IPS-20b (cell line): ENCODE results near the gene DSE.

Experiments
- H3K27ac ChIP-seq: one replicate; pipeline ENCODE4 v1.5.1; 2013; ENCODE audit warnings: low read length
- H3K27me3 ChIP-seq: 2 replicates; pipeline ENCODE4 v1.6.1; 2013; ENCODE audit warnings: mild to moderate bottlenecking, low read length, inconsistent platforms; ENCODE audit not compliant: insufficient read depth
- H3K36me3 ChIP-seq: 2 replicates; pipeline ENCODE4 v1.6.1; 2013; ENCODE audit warnings: low read depth, mild to moderate bottlenecking, inconsistent platforms, low read length, moderate library complexity; ENCODE audit not compliant: insufficient read depth
- H3K4me1 ChIP-seq: 2 replicates; pipeline ENCODE4 v1.6.1; 2013; ENCODE audit warnings: mild to moderate bottlenecking, control low read depth, inconsistent platforms, low read length, moderate library complexity; ENCODE audit not compliant: insufficient read depth
- H3K4me3 ChIP-seq: 2 replicates; pipeline ENCODE4 v1.5.1; 2013; ENCODE audit warnings: mild to moderate bottlenecking, low read length, inconsistent platforms
- H3K9ac ChIP-seq: 2 replicates; pipeline ENCODE4 v1.6.1; 2013; ENCODE audit warnings: low read depth, mild to moderate bottlenecking, inconsistent platforms, low read length, moderate library complexity
- H3K9me3 ChIP-seq: 2 replicates; pipeline ENCODE4 v1.6.1; 2013; ENCODE audit warnings: mild to moderate bottlenecking, low read depth, low read length, inconsistent platforms; ENCODE audit not compliant: insufficient read depth

The DSE gene

GRCh38 chr6:116437656-116438055 is 66.9 kb downstream of the DSE start:
- no peak overlapping the region for H3K27ac ChIP-seq
- no peak overlapping the region for H3K4me3 ChIP-seq
- no peaks in the 10 kb centered on the region for H3K9me3 ChIP-seq
- no peak overlapping the region for H3K9ac ChIP-seq
- H3K27me3 ChIP-seq = no peaks in the 10 kb centered on the region
- peaks cover 28% of the 10 kb centered on the region; the same call in 1 of the 2 replicates for H3K36me3 ChIP-seq
- peaks cover 30% of the 10 kb centered on the region for H3K4me1 ChIP-seq

- Histone ChIP-seq H3K9ac (no peak overlapping the region), H3K27ac (no peak overlapping the region), H3K4me1 (peaks cover 25% of the 10 kb centered on the region), H3K4me3 (no peak overlapping the region), H3K36me3 (peaks cover 17% of the 10 kb centered on the region; the same call in 1 of the 2 replicates), H3K27me3 (no peaks in the 10 kb centered on the region), H3K9me3 (no peaks in the 10 kb centered on the region)
Observed at GRCh38 chr6:116438590-116439448, 68.1 kb downstream of the DSE start.

GRCh38 chr6:116439522-116440051 is 68.8 kb downstream of the DSE start:
- H3K9ac ChIP-seq = no peak overlapping the region
- H3K36me3 ChIP-seq = peaks cover 11% of the 10 kb centered on the region; the same call in 1 of the 2 replicates
- no peaks in the 10 kb centered on the region for H3K27me3 ChIP-seq
- H3K9me3 ChIP-seq = no peaks in the 10 kb centered on the region
- peaks cover 26% of the 10 kb centered on the region for H3K4me1 ChIP-seq
- H3K27ac ChIP-seq = no peak overlapping the region
- no peak overlapping the region for H3K4me3 ChIP-seq

- H3K36me3 ChIP-seq = no peaks in the 10 kb centered on the region
- peaks cover 26% of the 10 kb centered on the region for H3K4me1 ChIP-seq
- H3K9ac ChIP-seq = no peak overlapping the region
- H3K27ac ChIP-seq = no peak overlapping the region
- no peaks in the 10 kb centered on the region for H3K9me3 ChIP-seq
- no peak overlapping the region for H3K4me3 ChIP-seq
- no peaks in the 10 kb centered on the region for H3K27me3 ChIP-seq
Observed at GRCh38 chr6:116443105-116443504, 72.4 kb downstream of the DSE start.

- Histone ChIP-seq H3K4me1 (peaks cover 20% of the 10 kb centered on the region), H3K4me3 (no peak overlapping the region), H3K9me3 (no peaks in the 10 kb centered on the region), H3K27me3 (no peaks in the 10 kb centered on the region), H3K27ac (no peak overlapping the region), H3K9ac (no peak overlapping the region), H3K36me3 (no peaks in the 10 kb centered on the region)
Observed at GRCh38 chr6:116444092-116444491, 73.3 kb downstream of the DSE start.

GRCh38 chr6:116444575-116444974 is 73.8 kb downstream of the DSE start:
- Histone ChIP-seq H3K4me3 (no peak overlapping the region), H3K9me3 (no peaks in the 10 kb centered on the region), H3K27me3 (no peaks in the 10 kb centered on the region), H3K27ac (no peak overlapping the region), H3K9ac (no peak overlapping the region), H3K4me1 (peaks cover 16% of the 10 kb centered on the region), H3K36me3 (no peaks in the 10 kb centered on the region)

- Histone ChIP-seq H3K36me3 (no peaks in the 10 kb centered on the region), H3K4me3 (no peak overlapping the region), H3K27ac (no peak overlapping the region), H3K4me1 (peaks cover 14% of the 10 kb centered on the region), H3K9me3 (no peaks in the 10 kb centered on the region), H3K9ac (no peak overlapping the region), H3K27me3 (no peaks in the 10 kb centered on the region)
Observed at GRCh38 chr6:116445102-116445501, 74.4 kb downstream of the DSE start.

GRCh38 chr6:116446399-116446798 is 75.7 kb downstream of the DSE start:
- Histone ChIP-seq H3K36me3 (no peaks in the 10 kb centered on the region), H3K27ac (no peak overlapping the region), H3K27me3 (no peaks in the 10 kb centered on the region), H3K4me3 (no peak overlapping the region), H3K9ac (no peak overlapping the region), H3K4me1 (peaks cover 12% of the 10 kb centered on the region), H3K9me3 (no peaks in the 10 kb centered on the region)

- Histone ChIP-seq H3K4me1 (peaks cover 6% of the 10 kb centered on the region), H3K27me3 (no peaks in the 10 kb centered on the region), H3K9ac (no peak overlapping the region), H3K27ac (no peak overlapping the region), H3K4me3 (no peak overlapping the region), H3K9me3 (no peaks in the 10 kb centered on the region), H3K36me3 (no peaks in the 10 kb centered on the region)
Observed at GRCh38 chr6:116447052-116447451, 76.3 kb downstream of the DSE start.

- H3K4me3 ChIP-seq = no peak overlapping the region
- no peak overlapping the region for H3K27ac ChIP-seq
Observed at GRCh38 chr6:116447496-116448011, 76.8 kb downstream of the DSE start.

GRCh38 chr6:116449565-116449964 is 78.8 kb downstream of the DSE start:
- Histone ChIP-seq H3K9me3 (no peaks in the 10 kb centered on the region), H3K9ac (no peak overlapping the region), H3K4me1 (no peaks in the 10 kb centered on the region)

More at GRCh38 chr6:116447496-116448011, 76.8 kb downstream of the DSE start:
- no peaks in the 10 kb centered on the region for H3K9me3 ChIP-seq
- no peaks in the 10 kb centered on the region for H3K36me3 ChIP-seq
- H3K9ac ChIP-seq = no peak overlapping the region
- no peaks in the 10 kb centered on the region for H3K27me3 ChIP-seq
- H3K4me1 ChIP-seq = 0 out of 2 replicates have a peak, but pooled peaks cover 4% of the 10 kb centered on the region

GRCh38 chr6:116450185-116450710 is 79.5 kb downstream of the DSE start:
- Histone ChIP-seq H3K27ac (no peak overlapping the region), H3K9me3 (no peaks in the 10 kb centered on the region), H3K4me1 (no peaks in the 10 kb centered on the region)

More at GRCh38 chr6:116449565-116449964, 78.8 kb downstream of the DSE start:
- no peaks in the 10 kb centered on the region for H3K36me3 ChIP-seq
- no peak overlapping the region for H3K4me3 ChIP-seq
- no peak overlapping the region for H3K27ac ChIP-seq
- H3K27me3 ChIP-seq = no peaks in the 10 kb centered on the region

More at GRCh38 chr6:116450185-116450710, 79.5 kb downstream of the DSE start:
- H3K4me3 ChIP-seq = no peak overlapping the region
- no peak overlapping the region for H3K9ac ChIP-seq
- no peaks in the 10 kb centered on the region for H3K27me3 ChIP-seq
- no peaks in the 10 kb centered on the region for H3K36me3 ChIP-seq
